HuH-7 (cell line): ENCODE data around the gene TBCD.
"Not testable (repeated sequence)": the region's sequence is repeated elsewhere in the genome, so short reads cannot be mapped to it uniquely, and the experiment has no call there.

Experiments
- DNase-seq: peaks from one replicate; pipeline ENCODE4 v3.0.0; 2011; ENCODE audit warnings: low spot score

Gene TBCD

DNA sequence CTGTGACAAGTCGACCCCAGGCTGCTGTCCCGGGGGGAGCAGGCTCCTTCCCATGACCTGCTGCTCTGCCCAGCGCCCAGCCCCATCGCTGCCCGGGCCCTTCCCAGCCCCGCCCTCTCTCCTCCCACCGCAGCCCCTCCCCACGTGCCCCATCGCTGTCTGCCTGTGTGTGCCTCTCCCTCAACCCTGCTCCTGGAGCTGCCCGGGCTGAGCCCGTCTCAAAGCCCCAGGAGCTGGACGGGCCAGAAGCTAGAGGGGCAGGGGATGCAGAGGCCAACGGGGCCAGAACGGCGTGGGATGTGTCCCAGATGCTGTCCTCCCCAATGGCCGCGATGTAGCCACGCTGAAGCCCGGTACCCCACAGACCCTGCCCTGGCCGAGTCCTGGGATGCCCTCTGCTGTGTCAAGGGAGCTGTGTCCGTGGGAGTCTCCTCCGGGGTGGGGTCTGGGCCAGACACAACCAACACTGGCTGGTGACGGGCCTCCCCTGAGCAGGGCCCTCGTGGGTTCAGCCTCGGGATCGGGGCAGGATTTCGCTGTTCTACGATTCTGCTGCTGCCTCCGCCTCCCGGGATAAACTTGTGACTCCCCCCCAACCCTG is 206.2 kb downstream of the TBCD start:
- no peak for DNase-seq

DNA sequence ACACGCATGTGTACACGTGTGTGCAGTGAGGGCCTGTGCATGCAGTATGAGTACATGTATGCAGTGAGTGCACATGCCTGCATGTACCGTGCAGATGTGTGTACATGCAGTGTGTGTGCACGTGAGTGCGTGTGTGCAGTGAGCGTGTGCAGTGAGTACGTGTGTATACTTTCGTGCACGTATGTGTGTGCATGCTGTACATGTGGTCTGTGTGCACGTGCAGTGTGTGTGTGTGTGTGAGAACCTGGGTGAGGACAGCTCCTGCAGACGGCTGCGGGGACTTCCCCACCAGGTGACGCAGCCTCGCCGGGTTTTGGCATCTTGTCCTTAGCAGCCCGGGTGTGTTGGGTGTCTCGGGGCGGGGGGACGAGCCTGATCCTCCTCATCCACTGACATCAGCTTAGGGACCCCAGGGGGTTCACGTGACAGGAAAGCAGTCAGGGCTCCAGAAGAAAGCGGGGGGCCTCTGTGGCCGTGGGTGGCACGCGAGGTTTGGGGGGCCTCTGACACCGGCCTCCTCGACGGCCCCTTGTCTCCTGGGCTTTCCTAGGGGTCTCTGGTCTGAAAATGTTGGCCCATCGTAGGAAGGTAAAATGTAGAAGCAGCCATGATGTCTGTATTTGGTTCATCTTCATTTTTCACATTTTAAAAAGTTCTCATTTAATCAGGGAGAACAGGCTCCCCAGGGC is 207.5 kb downstream of the TBCD start:
- DNase-seq: no peak

DNA sequence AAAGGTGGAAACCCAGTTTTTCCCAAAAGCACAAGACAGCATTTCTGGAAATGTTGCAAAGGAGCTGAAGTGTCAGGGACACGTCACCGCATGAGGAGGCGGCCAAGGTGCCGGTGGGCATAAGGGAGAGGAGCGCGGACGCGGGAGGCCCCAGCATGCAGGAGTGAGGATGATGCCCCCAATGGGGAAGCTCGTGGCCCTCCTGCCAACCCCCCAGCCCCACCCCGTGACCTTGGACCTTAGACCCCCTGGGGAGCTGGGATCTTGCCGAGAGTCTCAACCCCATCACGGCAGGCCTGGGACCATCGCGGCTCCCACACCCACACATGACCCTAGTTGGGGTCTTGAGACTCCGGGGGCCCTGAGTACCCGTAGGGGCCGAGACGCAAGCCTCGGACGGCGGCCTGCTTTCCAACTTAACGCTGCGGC is 208.1 kb downstream of the TBCD start:
- DNase-seq: no peak

DNA sequence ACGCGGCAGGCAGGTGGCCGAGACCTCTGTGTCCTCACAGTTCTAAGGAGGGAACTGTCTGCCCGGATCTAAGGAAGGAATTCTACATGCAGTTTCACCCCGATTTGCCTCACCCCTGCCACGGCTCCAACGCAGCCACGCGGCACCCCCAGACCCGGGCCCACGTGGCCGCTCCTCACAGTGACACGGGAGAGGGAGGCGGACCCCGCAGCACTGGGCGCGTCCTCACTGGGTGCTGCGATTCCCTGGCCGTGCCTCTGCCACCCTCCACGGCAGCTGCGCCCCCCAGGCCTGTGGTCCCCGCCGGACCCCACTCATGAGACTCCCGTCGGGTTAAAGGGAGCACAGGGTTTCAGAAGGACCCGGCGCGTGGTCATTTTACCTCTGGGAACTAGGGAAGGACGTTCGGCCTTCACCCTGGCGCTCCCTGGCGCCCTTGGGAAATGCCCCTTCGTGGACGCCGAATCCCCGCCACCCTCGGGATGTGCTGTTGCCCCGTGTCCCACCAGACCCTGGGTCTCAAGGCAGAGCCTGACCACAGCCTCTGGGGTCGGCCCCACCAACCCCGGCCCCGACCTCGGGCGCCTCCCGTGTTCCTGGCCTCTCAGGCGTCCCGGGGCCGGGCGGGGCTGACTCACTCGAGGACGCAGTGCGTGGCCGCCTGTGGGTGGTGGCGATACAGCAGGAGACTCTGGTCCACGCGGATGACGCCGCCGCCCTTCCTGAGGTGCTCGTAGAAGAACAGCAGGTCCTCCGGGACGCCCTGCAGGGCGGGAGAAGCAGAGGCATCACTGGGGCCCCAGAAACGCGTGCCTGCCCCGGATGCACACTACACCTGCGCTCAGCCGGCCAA is 208.8 kb downstream of the TBCD start:
- DNase-seq: no peak

DNA sequence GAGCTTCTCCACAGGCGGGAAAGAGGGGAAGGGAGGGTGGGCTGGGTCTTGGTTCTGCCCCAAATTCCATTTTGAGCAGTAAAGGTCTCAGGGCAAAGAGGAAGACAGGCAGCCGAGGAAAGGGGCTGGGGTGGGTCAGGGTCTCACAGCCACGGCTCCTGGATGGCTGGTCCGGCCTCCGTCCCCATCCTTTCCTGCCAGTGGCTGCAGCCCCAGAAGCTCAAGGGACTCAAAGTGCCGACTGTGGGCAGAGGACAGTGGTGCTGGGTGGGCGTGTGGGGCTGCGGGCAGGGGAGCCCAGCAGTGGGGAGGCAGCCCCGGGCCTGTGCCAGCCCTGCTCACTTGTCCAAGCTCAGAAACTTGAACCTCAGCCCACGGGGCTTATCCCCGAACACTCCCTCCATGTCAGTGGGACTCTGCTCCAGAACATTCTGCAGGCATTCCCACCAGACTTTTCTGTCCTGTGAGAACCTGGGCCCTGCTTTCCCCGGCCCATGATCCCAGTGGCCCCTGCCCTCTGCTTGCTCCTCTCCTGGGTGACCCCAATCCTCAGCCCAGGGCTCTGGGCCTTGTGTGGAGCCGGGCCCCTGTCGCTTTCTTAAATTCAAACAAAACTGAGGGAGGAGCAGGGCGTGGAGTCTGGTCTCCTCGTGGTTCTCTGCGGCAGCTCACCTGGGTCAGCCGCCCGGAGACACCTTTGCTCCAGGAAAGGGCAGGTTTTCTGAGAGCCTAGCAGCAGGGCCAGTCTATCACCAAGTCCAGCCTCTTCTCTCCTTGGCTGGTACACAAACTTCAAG is 209.7 kb downstream of the TBCD start:
- DNase-seq: no peak

DNA sequence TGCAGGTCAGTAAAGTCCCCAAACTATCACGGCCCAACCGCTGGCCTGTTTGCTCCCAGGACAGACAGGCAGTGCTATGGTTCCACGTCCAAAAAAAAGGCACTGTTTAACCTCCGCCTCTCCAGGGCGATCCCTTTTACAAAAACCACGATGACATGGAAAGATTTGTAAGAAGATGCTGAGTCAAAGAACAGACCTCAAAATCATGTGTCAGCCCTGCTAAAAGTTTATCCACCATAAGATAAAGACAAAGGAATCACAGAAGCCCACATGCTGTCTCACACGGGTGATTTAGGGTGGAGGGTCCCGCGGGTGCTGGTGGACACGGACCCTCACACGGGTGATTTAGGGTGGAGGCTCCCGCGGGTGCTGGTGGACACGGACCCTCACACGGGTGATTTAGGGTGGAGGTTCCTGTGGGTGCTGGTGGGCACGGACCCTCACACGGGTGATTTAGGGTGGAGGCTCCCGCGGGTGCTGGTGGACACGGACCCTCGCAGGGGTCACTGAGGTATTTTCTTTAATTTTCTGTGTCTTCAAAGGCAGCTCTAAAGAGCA is 210.4 kb downstream of the TBCD start:
- DNase-seq: no peak

DNA sequence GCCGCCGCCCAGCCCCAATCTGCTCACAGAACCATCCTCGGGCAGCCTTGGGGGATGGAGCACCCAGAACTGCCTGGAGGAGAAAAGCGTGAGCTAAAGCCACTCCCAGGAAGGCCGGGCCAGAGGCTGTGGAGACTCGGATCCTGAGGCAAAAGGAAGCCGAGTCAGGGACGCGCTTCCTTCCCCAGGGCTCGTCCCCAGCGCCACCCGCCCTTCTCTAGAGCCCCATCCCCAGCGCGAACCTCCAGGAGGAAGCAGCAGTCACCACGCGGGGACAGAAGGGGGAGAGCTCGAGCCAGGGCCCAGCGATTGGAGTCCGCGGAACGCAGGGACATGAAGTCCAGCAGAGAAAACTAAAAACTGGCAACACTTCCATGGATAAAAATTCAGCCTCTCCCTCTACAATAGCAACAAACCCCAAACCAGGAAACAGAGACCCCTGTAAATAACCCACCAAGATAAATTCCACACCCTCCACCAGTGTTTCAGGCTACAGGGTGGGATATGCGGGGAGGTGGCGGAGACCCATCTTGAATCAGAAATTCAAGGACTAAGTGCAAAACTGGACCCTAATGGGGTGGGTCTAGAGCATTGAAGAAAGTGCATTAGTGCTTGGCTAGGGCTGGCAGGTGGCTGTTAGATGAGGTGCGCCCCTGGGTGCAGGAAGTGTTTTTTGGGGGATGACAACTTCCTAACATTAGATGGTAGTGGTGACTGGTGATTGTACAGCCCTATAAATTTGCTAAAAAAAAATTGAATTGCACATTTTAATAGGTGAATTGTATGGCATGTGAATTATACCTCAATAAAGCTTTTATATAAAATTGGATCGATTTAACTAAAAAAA is 211.5 kb downstream of the TBCD start:
- DNase-seq: no peak

DNA sequence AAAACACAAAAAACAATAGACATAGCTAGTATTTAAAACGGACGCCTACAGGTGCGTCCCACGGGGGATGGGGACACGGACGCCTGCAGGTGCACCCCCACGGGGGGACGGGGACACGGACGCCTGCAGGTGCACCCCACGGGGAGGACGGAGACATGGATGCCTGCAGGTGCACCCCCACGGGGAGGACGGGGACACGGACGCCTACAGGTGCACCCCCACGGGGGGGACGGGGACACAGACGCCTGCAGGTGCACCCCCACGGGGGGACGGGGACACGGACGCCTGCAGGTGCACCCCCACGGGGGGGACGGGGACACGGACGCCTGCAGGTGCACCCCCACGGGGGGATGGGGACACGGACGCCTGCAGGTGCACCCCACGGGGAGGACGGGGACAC is 212.6 kb downstream of the TBCD start:
- not testable (repeated sequence) for DNase-seq

DNA sequence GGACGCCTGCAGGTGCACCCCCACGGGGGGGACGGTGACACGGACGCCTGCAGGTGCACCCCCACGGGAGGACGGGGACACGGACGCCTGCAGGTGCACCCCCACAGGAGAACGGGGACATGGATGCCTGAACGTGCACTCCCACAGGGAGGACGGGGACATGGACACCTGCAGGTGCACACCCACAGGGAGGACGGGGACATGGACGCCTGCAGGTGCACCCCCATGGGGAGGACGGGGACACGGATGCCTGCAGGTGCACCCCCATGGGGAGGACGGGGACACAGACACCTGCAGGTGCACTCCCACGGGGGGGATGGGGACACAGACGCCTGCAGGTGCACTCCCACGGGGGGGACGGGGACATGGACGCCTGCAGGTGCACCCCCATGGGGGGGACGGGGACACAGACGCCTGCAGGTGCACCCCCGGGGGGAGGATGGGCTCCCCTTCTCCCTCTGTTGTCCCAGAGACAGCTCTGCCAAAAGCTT is 213.0 kb downstream of the TBCD start:
- DNase-seq: no peak

DNA sequence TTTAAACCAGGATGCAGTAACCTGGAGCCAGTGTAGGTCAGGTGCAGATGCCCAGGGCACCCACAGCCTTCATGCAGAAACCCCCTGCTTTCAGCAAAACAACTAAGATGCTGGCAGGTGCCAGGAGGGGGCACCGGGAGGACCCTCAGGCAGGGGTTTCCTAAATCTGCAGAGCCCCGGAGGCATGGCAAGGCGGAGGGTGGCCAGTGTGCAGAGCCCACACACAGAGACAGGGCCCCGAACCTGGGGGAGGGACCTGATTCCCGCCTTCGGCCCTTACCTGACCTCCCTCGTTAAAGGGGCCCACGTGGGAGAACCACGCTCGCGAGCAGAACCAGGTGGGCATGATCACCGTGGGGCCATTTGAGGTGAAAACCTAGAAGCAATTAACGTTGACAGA is 213.5 kb downstream of the TBCD start:
- no peak for DNase-seq

DNA sequence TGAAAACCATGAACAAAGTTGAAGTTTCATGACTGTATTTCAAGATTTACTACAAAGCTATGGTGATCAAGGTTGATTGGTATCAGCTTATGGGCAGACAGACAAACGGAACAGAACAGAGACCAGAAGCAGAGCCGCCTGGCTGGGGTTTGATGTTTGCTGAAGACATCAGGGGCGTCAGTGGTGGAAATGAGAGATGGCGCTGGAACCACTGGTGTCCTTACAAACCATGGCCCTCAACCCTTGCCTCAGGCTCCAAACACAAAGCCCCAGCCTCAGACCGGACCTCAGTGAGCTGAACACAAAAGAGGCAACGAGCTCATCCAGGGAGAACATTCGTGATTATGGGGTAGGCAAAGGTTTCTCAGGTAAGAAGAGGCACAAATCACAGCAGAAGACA is 214.6 kb downstream of the TBCD start:
- DNase-seq: no peak

DNA sequence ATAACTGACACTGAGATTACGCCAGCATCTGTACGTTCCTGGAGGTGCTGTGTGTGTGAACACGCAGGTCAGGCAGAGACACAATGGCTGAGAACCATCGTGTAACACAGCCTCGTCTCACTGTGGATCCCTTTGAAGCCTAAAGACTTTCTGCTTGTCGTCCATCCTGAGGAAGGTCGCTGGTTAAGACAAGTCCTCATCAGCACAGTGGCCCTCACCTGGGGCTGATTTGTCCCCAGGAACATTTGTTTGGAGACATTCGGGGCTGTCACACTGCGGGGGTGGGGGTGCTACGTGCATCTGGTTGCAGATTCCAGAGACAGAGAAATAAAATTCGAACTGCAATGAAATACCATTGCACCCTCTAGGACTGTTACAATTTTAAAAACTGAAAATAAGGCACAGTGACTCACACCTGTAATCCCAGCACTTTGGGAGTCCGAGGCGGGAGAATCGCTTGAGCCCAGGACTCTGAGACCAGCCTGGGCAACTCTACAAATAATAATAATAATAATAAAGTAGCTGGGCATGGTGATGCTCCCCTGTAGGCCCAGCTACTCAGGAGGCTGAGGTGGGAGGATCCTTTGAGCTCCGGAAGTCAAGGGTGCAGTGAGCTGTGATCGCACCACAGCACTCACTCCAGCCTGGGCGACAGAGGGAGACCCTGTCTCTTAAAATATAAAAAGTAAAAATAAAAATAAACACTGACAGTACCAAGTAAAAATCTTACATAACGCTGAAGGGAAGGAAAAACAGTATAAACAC is 215.6 kb downstream of the TBCD start:
- no peak for DNase-seq

DNA sequence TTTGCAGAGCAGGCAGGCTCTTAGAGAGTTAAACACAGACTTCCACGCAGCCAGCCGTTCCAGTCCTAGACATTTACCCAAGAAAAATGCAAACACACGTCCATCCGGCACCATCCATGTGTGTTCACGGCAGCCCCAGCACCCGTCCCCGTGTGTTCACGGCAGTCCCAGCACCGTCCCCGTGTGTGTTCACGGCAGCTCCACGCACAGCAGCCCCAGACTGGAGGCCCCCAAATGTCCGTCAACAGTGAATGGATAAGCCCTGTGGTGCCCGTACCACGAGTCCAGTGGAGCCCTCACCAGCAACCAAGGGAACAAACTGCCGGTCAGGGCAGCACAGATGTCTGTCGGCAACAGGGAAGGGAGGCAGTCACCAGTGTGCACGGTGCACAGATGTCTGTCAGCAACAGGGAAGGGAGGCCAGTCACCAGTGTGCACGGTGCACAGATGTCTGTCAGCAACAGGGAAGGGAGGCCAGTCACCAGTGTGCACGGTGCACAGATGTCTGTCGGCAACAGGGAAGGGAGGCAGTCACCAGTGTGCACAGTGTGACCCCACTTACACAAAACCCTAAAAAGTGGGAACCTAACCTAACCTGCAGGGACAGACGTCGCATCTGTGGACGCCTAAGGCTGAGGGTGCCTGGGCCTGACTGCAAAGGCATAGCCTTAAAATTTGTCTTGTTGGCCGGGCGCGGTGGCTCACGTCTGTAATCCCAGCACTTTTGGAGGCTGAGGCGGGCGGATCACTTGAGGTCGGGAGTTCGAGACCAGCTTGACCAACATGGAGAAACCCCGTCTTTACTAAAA is 216.4 kb downstream of the TBCD start:
- not testable (repeated sequence) for DNase-seq

DNA sequence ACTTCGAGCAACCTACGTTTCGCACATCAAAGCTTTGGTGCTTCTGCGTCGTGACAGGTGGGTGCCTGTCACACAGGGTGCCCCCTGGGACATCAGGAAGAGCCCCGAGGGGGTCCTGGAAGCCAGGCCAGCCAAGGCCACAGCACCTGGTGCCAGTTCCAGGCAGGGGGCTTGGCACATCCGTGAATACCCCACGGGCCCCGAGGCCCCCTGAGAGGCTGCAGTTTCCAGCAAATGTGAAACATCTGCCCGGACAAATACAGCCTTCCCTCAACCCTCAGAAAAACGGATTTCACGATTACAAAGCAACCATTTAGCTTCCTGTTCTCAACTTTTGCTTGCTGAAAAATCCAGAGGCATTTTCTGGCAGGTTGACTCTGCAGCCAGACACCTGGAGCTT is 218.2 kb downstream of the TBCD start:
- no peak for DNase-seq

DNA sequence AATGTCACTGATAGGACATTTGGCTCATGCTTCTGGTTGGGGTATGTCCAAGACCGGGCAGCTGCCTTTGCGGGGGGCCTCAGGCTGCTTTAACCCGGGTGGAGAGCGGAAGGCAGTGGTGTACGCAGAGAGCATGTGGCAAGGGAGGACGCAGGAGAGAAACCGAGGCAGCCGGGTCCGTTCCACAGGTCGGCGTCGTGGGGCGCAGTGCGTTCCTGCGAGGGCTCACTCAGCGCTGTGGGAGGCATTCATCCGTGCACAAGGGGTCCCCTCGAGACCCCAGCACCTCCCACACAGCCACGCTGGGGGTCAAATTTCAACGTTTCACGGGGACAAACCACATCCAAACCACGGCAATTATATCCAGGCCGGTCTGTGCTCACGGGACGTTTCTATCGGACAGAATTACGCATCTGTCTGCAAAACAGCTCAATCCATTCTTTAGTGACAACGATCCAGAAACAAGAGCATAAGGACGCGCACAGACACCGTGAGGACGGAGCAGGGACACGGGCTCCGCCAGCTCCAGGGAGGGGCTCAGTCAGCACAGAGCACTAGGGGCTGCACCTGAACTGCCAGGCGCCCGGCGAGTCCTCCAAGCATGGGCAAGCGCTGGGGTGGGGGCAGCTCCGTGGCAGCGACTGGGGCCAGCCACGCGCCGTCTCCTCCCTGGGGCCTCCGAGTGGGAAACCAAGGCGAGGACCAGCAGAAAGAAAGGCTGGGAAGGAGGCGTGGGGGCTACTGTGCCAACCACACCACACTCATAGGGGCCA is 219.1 kb downstream of the TBCD start:
- no peak for DNase-seq

DNA sequence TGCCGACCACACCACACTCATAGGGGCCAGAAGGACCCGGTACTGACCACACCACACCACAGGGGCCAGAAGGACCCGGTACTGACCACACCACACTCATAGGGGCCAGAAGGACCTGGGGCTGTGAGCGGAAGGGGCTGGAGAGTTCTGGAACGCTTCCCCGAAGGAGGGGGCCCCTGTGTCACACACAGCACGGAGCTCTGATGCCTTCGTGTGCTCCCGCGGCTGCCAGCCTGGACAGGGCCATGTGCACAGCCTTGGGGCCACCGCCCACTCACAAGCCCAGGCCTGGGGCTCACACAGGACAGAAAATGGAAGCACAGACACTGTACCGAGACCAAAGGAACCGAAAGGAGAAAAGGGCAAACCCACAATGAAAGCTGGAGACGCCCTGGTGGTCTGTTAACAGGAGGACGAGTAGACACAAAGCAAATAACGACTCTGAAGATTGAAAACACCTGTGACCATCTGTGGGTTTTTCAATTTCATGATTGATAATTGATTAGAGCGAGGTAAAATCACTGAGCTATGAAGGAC is 221.0 kb downstream of the TBCD start:
- DNase-seq: no peak

DNA sequence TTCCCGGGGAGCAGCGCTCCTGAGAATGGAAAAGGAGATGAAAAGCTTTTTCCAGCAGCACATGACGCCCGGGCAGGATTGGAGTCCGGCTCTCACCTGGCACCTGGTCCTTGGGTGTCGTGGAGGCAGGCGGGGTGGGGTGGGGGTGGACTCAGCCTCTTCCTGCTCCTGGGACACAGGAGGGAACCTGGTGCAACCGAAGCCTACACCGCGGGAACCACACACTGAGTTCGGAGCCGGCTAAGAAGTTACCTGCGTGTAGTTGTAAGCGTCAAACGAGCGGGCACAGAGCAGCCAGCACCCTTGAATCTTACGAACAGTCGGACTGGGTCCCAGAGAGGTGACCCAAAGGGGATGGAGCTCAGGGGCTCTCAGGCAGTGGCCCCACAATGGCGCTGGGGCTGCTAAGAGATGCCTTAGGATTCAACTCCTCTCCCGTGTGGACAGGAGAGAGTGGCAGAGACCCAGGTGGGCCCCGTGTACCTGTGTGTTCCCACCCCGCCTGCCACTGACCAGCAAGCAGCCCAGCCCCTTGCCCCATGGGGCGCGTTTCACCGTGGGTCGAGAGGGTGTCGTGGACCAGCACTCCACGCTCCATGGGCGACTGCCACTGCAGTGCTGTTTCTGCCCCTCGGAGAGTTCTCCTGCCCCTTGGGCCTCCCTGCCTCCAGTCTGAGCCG is 221.7 kb downstream of the TBCD start:
- DNase-seq: no peak
